ENCODE data around the gene PRKCE. TPM values are rescaled to one million over a fixed set of nuclear protein-coding genes. Genes with fewer than 3 reads are reported as not detected.

Gene PRKCE
- total and polyA plus RNA-seq, 2 of the 8 experiments (the other 6 are each of a cell fraction or from before 2014, with no cell fraction given) = 0.54 to 2.1 TPM

- no peak for TF ChIP-seq CHD7 (IDR thresholded peaks at IDR 0.05; ENCODE audit: insufficient replicate concordance, low read length)
- TF ChIP-seq TEAD4 (IDR thresholded peaks at IDR 0.05; ENCODE audit: low read depth, low read length) = no peak
These were observed 450.2 kb downstream of the PRKCE start (continued) for GRCh38 chr2:46101557-46102220.
